HepG2 (cell line): ENCODE measurements around the gene UGT1A7. TPM values are rescaled to one million over a fixed set of nuclear protein-coding genes. Genes with fewer than 3 reads are reported as not detected.
A peak's percentile ranks its signal among the peaks of the same experiment; 100 is the strongest.

Source experiments
- ATF3 ChIP-seq: sonication (generic); formaldehyde crosslinking; IDR thresholded peaks from 2 replicates; pipeline ENCODE4 v1.4.0; 2020; ENCODE audit warnings: missing genetic modification reagents
- EHMT2 ChIP-seq: fragments of 200-600 bp; sonication (generic); IDR thresholded peaks from 2 replicates; pipeline ENCODE4 v1.7.0; 2017; ENCODE audit warnings: antibody characterized with exemption, low read depth, low read length, borderline replicate concordance
- GATAD2A ChIP-seq: IDR thresholded peaks from 2 replicates; pipeline ENCODE4 v1.6.1; 2016
- HOXA3 ChIP-seq: sonication (generic); formaldehyde crosslinking; IDR thresholded peaks from 2 replicates; pipeline ENCODE4 v1.5.0; 2020; ENCODE audit warnings: missing genetic modification reagents
- KLF9 ChIP-seq: IDR thresholded peaks from 2 replicates; pipeline ENCODE4 v1.6.1; 2016; ENCODE audit warnings: low read depth
- MEIS1 ChIP-seq: sonication (generic); formaldehyde crosslinking; IDR thresholded peaks from 2 replicates; pipeline ENCODE4 v1.9.0; 2021; ENCODE audit warnings: mild to moderate bottlenecking, missing genetic modification reagents, moderate library complexity, borderline replicate concordance
- NFKB2 ChIP-seq: sonication (generic); formaldehyde crosslinking; IDR thresholded peaks from 2 replicates; pipeline ENCODE4 v1.4.0; 2020; ENCODE audit warnings: missing genetic modification reagents, borderline replicate concordance
- NR2C2 ChIP-seq: sonication (generic); formaldehyde crosslinking; IDR thresholded peaks from 2 replicates; pipeline ENCODE4 v1.4.0; 2020; ENCODE audit warnings: missing genetic modification reagents, mild to moderate bottlenecking, moderate library complexity, borderline replicate concordance
- RNF2 ChIP-seq: fragments of 450-650 bp; conservative IDR thresholded peaks from 2 replicates; pipeline ENCODE4 v1.6.1; 2016; ENCODE audit warnings: low read depth
- RXRB ChIP-seq: IDR thresholded peaks from 2 replicates; pipeline ENCODE4 v1.6.1; 2016; ENCODE audit warnings: borderline replicate concordance, missing genetic modification reagents, missing compliant biosample characterization
- SKI ChIP-seq: fragments of 450-650 bp; IDR thresholded peaks from one replicate; pipeline ENCODE4 v1.6.1; 2018; ENCODE audit warnings: mild to moderate bottlenecking; ENCODE audit not compliant: partially characterized antibody
- SMARCE1 ChIP-seq: fragments of 450-650 bp; IDR thresholded peaks from 2 replicates; pipeline ENCODE4 v1.6.1; 2017; ENCODE audit warnings: borderline replicate concordance
- TCF7 ChIP-seq: sonication (generic); IDR thresholded peaks from 2 replicates; pipeline ENCODE4 v1.6.1; 2016; ENCODE audit warnings: antibody characterized with exemption, low read depth
- YEATS4 ChIP-seq: sonication (generic); formaldehyde crosslinking; IDR thresholded peaks from 2 replicates; pipeline ENCODE4 v1.4.0; 2020; ENCODE audit warnings: missing genetic modification reagents, borderline replicate concordance
- ZBTB20 ChIP-seq: sonication (generic); formaldehyde crosslinking; IDR thresholded peaks from 2 replicates; pipeline ENCODE4 v1.8.1; 2023; ENCODE audit warnings: missing genetic modification reagents, low read depth, mild to moderate bottlenecking, borderline replicate concordance
- ZBTB37 ChIP-seq: sonication (generic); formaldehyde crosslinking; IDR thresholded peaks from 2 replicates; pipeline ENCODE4 v1.4.0; 2020; ENCODE audit warnings: mild to moderate bottlenecking, missing genetic modification reagents
- ZBTB43 ChIP-seq: sonication (generic); formaldehyde crosslinking; conservative IDR thresholded peaks from 2 replicates; pipeline ENCODE4 v1.4.0; 2020; ENCODE audit warnings: missing genetic modification reagents
- ZNF225 ChIP-seq: sonication (generic); formaldehyde crosslinking; IDR thresholded peaks from 2 replicates; pipeline ENCODE4 v1.4.0; 2020; ENCODE audit warnings: mild to moderate bottlenecking, missing genetic modification reagents
- ZNF282 ChIP-seq: fragments of 450-650 bp; IDR thresholded peaks from 2 replicates; pipeline ENCODE4 v1.6.1; 2018; ENCODE audit not compliant: partially characterized antibody
- ZNF33B ChIP-seq: sonication (generic); formaldehyde crosslinking; IDR thresholded peaks from 2 replicates; pipeline ENCODE4 v1.5.1; 2020; ENCODE audit warnings: mild to moderate bottlenecking, missing genetic modification reagents
- ZNF543 ChIP-seq: sonication (generic); formaldehyde crosslinking; IDR thresholded peaks from 2 replicates; pipeline ENCODE4 v1.4.0; 2020; ENCODE audit warnings: mild to moderate bottlenecking, missing genetic modification reagents
- ZNF558 ChIP-seq: sonication (generic); formaldehyde crosslinking; IDR thresholded peaks from 2 replicates; pipeline ENCODE4 v1.9.0; 2022; ENCODE audit warnings: mild to moderate bottlenecking, missing genetic modification reagents, borderline replicate concordance
- ZNF569 ChIP-seq: sonication (generic); formaldehyde crosslinking; IDR thresholded peaks from 2 replicates; pipeline ENCODE4 v1.5.0; 2020; ENCODE audit warnings: mild to moderate bottlenecking, missing genetic modification reagents, moderate library complexity, borderline replicate concordance
- ZNF749 ChIP-seq: sonication (generic); formaldehyde crosslinking; IDR thresholded peaks from 2 replicates; pipeline ENCODE4 v1.8.0; 2022; ENCODE audit warnings: mild to moderate bottlenecking, missing genetic modification reagents, moderate library complexity, borderline replicate concordance
- ZNF841 ChIP-seq: sonication (generic); formaldehyde crosslinking; IDR thresholded peaks from 2 replicates; pipeline ENCODE4 v1.8.1; 2023; ENCODE audit warnings: missing genetic modification reagents, borderline replicate concordance
- polyA plus RNA-seq, 8 experiments: library from polyadenylated mRNA; depleted of rRNA in 3 of 8; stranded (reverse) in 7 of 8; unstranded in 1 of 8; fragments of >200 nt; fragmentation: Illumina TruSeq in 4 of 8; extraction: Trizol in 4 of 8; gene quantifications; 2 replicates each; pipeline versions ENCODE4 v1.2.1 to v1.2.3, GENCODE V29; 2011 to 2016; ENCODE audit warnings: low read depth in 4 of 8, missing spikeins in 1 of 8, mixed read lengths in 1 of 8; ENCODE audit not compliant: insufficient read depth in 1 of 8
- total RNA-seq, 5 experiments: library from RNA; depleted of rRNA; stranded (reverse); fragments of >200 nt; fragmentation: Illumina TruSeq; extraction: Trizol; gene quantifications; 2 replicates each; pipeline ENCODE4 v1.2.3, GENCODE V29; 2016; ENCODE audit warnings: low read depth in 1 of 5
- TF ChIP-seq, protein P1 (sequence below): fragments of 450-650 bp; IDR thresholded peaks from 2 replicates; pipeline ENCODE4 v1.6.1; 2016

UGT1A7 gene
- total and polyA plus RNA-seq, 2 of the 13 experiments (the other 11 are each of a cell fraction or from before 2014, with no cell fraction given): not detected

DNA sequence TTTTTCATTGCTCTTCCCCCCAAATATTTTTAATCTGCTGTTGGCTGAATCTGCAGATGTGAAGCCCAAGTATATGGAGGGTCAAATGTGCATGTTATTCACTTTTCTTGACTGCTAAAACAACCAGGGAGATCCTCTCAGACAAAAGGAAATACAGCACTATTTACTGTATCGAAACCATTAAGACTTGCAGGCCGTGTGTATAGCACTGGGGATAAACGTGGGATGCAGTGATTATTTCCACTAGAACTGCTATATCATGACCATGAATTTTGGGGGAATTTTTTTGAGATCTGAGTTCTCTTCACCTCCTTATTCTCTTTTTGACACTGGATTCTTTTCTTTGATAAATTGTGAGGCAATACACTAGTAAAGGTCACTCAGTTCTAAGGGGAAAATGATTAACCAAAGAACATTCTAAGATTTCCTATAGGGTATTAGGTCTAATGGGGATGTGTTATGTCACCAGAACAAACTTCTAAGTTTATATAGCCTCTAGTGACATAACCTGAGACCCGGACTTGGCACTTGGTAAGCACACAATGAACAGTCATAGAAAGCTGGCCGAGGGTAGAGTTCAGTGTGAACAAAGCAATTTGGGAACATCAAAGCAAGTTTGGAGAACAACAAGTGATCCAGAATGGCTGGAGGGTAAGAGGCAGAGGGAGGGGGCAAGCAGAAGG is 63.5 kb downstream of the UGT1A7 start (continued):
- TF ChIP-seq MEIS1 (CRISPR knock-in tag): peak; percentile 85; the same call in 1 of the 2 replicates
- TF ChIP-seq EHMT2: peak; percentile 82; the same call in 1 of the 2 replicates
- peak; percentile 99; the same call in 1 of the 2 replicates for TF ChIP-seq ZBTB20 (CRISPR knock-in tag)
- TF ChIP-seq SMARCE1: no peak
- TF ChIP-seq, protein P1, sequence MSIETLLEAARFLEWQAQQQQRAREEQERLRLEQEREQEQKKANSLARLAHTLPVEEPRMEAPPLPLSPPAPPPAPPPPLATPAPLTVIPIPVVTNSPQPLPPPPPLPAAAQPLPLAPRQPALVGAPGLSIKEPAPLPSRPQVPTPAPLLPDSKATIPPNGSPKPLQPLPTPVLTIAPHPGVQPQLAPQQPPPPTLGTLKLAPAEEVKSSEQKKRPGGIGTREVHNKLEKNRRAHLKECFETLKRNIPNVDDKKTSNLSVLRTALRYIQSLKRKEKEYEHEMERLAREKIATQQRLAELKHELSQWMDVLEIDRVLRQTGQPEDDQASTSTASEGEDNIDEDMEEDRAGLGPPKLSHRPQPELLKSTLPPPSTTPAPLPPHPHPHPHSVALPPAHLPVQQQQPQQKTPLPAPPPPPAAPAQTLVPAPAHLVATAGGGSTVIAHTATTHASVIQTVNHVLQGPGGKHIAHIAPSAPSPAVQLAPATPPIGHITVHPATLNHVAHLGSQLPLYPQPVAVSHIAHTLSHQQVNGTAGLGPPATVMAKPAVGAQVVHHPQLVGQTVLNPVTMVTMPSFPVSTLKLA: no peak
- peak; percentile 98 for TF ChIP-seq SKI
- no peak for TF ChIP-seq ZNF282
- 0 out of 2 replicates have a peak, but pooled peaks have one; percentile 73 for TF ChIP-seq ZNF33B (CRISPR knock-in tag)
- peak; percentile 47; the same call in 1 of the 2 replicates for TF ChIP-seq HOXA3 (CRISPR knock-in tag)
- no peak for TF ChIP-seq NFKB2 (CRISPR knock-in tag)
- TF ChIP-seq ZNF543 (CRISPR knock-in tag): peak; percentile 44; the same call in 1 of the 2 replicates
- no peak for TF ChIP-seq ZNF841 (CRISPR knock-in tag)
- TF ChIP-seq ATF3 (CRISPR knock-in tag): peak; percentile 67
- 0 out of 2 replicates have a peak, but pooled peaks have one; percentile 2 for TF ChIP-seq RNF2
- peak; percentile 100 for TF ChIP-seq TCF7
- no peak for TF ChIP-seq ZBTB37 (CRISPR knock-in tag)
- TF ChIP-seq YEATS4 (CRISPR knock-in tag): peak; percentile 47; the same call in 1 of the 2 replicates
- TF ChIP-seq ZBTB43 (CRISPR knock-in tag): peak; percentile 83
- TF ChIP-seq NR2C2 (CRISPR knock-in tag): peak; percentile 82
- peak; percentile 47; the same call in 1 of the 2 replicates for TF ChIP-seq KLF9 (CRISPR knock-in tag)
- TF ChIP-seq ZNF749 (CRISPR knock-in tag): peak; percentile 35; the same call in 1 of the 2 replicates
- no peak for TF ChIP-seq ZNF569 (CRISPR knock-in tag)
- no peak for TF ChIP-seq ZNF558 (CRISPR knock-in tag)
- peak; percentile 99 for TF ChIP-seq RXRB
- peak; percentile 94 for TF ChIP-seq GATAD2A (CRISPR knock-in tag)
- no peak for TF ChIP-seq ZNF225 (CRISPR knock-in tag)
